LNCAP (cell line): ENCODE data around the gene METTL16.

Source experiments
- CTCF ChIP-seq: fragments of 450-650 bp; IDR thresholded peaks from 2 replicates; pipeline ENCODE4 v1.5.1; 2017; ENCODE audit warnings: mild to moderate bottlenecking

METTL16 gene

GRCh38 chr17:2459917-2460271, 51.8 kb downstream of the METTL16 start:
- no peak for TF ChIP-seq CTCF

DNA sequence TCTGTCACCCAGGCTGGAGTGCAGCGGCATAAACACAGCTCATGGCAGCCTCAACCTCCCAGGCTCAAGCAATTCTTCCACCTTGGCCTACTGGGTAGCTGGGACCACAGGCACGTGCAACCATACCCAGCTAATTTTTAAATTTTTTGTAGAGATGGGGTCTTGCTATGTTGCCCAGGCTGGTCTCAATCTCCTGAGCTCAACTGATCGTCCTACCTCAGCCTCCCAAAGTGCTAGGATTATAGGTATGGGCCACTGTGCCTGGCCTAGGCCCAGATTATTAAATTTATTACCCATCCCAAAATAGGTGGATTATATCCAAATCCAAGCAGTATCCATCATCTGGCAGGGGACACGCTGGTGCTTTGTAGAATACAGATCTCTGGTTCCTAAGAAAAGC, 53.8 kb downstream of the METTL16 start:
- TF ChIP-seq CTCF: no peak

DNA sequence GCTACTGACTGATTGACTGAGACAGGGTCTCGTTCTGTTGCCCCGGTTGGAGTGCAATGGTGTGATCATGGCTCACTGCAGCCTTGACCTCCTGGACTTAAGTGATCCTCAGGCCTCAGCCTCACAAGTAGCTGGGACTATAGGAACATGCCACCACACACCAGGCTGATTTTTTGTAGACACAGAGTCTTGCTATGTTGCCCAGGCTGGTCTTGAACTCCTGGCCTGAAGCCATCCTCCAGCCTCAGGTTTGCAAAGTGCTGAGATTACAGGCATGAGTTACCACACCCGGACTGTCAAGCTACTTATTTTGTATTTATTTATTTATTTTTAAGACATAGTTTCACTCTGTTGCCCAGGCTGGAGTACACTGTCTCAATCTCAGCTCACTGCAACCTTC, 55.2 kb downstream of the METTL16 start:
- TF ChIP-seq CTCF: no peak

- no peak for TF ChIP-seq CTCF
These were observed 55.7 kb downstream of the METTL16 start for GRCh38 chr17:2455956-2456355.

- no peak for TF ChIP-seq CTCF
These were observed 57.8 kb downstream of the METTL16 start for GRCh38 chr17:2453866-2454265.

DNA sequence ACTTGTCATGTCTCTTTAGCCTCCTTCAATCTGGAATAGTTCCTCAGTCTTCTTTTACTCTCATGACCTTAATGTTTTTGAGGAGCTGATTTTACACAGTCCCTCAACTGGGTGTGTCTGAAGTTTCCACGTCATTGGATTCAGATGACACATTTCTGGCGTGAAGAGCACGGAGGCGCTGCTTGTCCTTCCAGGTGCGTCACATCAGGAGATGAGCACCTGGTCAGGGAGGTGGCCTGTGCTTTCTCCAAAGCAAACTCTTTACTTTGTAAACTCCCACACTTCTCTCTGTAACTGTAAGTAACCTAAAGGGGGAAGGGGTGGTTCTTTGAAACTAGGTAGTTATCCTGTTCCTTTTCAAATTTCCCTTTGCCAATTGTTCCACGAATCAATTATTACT, 58.4 kb downstream of the METTL16 start:
- TF ChIP-seq CTCF: no peak

GRCh38 chr17:2452216-2452750, 59.4 kb downstream of the METTL16 start:
- TF ChIP-seq CTCF: no peak

DNA sequence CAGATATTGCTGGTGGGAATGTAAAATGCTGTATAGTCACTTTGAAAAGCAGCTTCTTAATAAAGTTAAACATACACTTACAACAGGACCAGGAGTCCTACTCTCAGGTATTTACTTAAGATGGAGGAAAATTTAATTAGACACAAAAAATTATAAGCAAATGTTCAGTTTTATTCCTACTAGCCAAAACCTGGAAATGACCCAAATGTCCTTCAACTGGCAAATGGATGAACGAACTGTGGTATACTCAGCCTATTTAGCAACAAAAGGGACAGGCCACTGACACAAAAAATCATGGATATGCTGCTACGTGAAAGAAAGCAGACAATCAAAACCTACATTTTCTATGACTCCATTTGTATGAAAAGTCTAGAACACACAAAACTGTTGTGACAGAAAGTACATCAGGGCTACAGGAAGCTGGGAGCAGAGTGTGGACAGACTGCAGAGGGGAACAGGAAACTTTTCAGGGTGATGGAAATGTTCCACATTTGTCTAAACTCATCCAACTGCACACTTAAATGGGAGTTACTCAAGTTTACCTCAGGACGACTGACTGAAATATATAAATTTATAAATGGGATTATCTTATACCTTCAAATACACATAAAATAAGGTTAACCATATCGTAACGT, 61.6 kb downstream of the METTL16 start:
- TF ChIP-seq CTCF: no peak
